Prostate gland (tissue), 2 donors: Measurements from ENCODE around the gene ZNRF4. TPM values are rescaled to one million over a fixed set of nuclear protein-coding genes. Genes with fewer than 3 reads are reported as not detected.

ENCODE experiments used
- DNase-seq: peaks from one replicate; pipeline ENCODE4 v3.0.0-alpha.2; 2019; ENCODE audit warnings: low spot score
- H3K27ac ChIP-seq, 2 donors: fragments of 200-600 bp; sonication (generic); 2 replicates each; pipeline ENCODE4 v1.5.1; 2017 to 2019
- H3K27me3 ChIP-seq: fragments of 200-600 bp; sonication (generic); replicated peaks from 2 replicates; pipeline ENCODE4 v1.5.1; 2019; ENCODE audit not compliant: insufficient read depth
- H3K36me3 ChIP-seq, 2 donors: fragments of 200-600 bp; sonication (generic); 1 replicate in 1 of 2; 2 replicates in 1 of 2; pipeline versions ENCODE4 v1.5.1 to v1.8.1; 2017 to 2019
- H3K4me1 ChIP-seq: fragments of 200-600 bp; sonication (generic); replicated peaks from 2 replicates; pipeline ENCODE4 v1.5.1; 2019
- H3K4me3 ChIP-seq, 2 donors: fragments of 200-600 bp; sonication (generic); 2 replicates each; pipeline ENCODE4 v1.5.1; 2017 to 2019
- H3K9me3 ChIP-seq: fragments of 200-600 bp; sonication (generic); 2 replicates; pipeline ENCODE4 v1.5.1; 2017
- CTCF ChIP-seq, 4 experiments: fragments of 200-600 bp in 2 of 4; fragments of 450-650 bp in 2 of 4; sonication (generic) in 2 of 4; IDR thresholded peaks; 1 replicate in 3 of 4; 2 replicates in 1 of 4; pipeline ENCODE4 v1.5.1; 2016 to 2019; ENCODE audit warnings: antibody characterized with exemption in 4 of 4, mild to moderate bottlenecking in 2 of 4, moderate library complexity in 2 of 4
- POLR2A ChIP-seq: fragments of 450-650 bp; IDR thresholded peaks from one replicate; pipeline ENCODE4 v1.6.1; 2016; ENCODE audit warnings: antibody characterized with exemption, mild to moderate bottlenecking
- POLR2AphosphoS5 ChIP-seq: sonication (generic); formaldehyde crosslinking; IDR thresholded peaks from one replicate; pipeline ENCODE4 v1.6.1; 2017; ENCODE audit warnings: antibody characterized with exemption
- WGBS: methylation state at CpG from one replicate; pipeline ENCODE4 v1.1.5; 2018; 5-methylcytosine and 5-hydroxymethylcytosine counted together
- intact Hi-C: fragments of 100-400 bp; cut with DNase I; formaldehyde crosslinking; loops from one replicate; pipeline ENCODE4 v1.14.2; 2022
- total RNA-seq, 2 donors: library from RNA; depleted of rRNA; stranded (reverse); fragments of >200 nt; gene quantifications; one replicate each; pipeline ENCODE4 v1.1.0, GENCODE V29; 2016

Gene ZNRF4
- total RNA-seq, 2 donors from 2014 or later: 13.2 TPM; not detected in 1

GRCh38 chr19:5498830-5499550, 43.8 kb downstream of the ZNRF4 start:
- Histone ChIP-seq H3K4me1 (no peaks in the 10 kb centered on the region), H3K36me3 (no peaks in the 10 kb centered on the region), H3K9me3 (no peaks in the 10 kb centered on the region), H3K4me3 (no peak overlapping the region), H3K27me3 (peaks cover 3% of the 10 kb centered on the region), H3K27ac (no peak overlapping the region)
- no peak for TF ChIP-seq CTCF (IDR thresholded peaks at IDR 0.05)
- no peak for TF ChIP-seq POLR2AphosphoS5
- TF ChIP-seq POLR2A: no peak
- intact Hi-C loops: no loop called here
- WGBS: 45% methylated on average over 22 of the region's 22 CpGs
- no peak for DNase-seq

- intact Hi-C loops: no loop called here
- no peak for TF ChIP-seq POLR2A
- no peak for TF ChIP-seq POLR2AphosphoS5
- TF ChIP-seq CTCF (IDR thresholded peaks at IDR 0.05): no peak
- no peak overlapping the region for H3K4me3 ChIP-seq
- no peaks in the 10 kb centered on the region for H3K4me1 ChIP-seq
- no peaks in the 10 kb centered on the region for H3K36me3 ChIP-seq
- DNase-seq: no peak
- no peaks in the 10 kb centered on the region for H3K27me3 ChIP-seq
- H3K27ac ChIP-seq: no peak overlapping the region
- WGBS: 93% methylated on average over 2 of the region's 2 CpGs
- H3K9me3 ChIP-seq: no peaks in the 10 kb centered on the region
Observed at GRCh38 chr19:5501907-5502306, 46.7 kb downstream of the ZNRF4 start.

- TF ChIP-seq POLR2AphosphoS5 (no peak), POLR2A (no peak), CTCF (IDR thresholded peaks at IDR 0.05) (no peak)
- no peaks in the 10 kb centered on the region for H3K36me3 ChIP-seq
- H3K4me3 ChIP-seq: no peak overlapping the region
- no peak overlapping the region for H3K27ac ChIP-seq
- no peak for DNase-seq
- H3K9me3 ChIP-seq: no peaks in the 10 kb centered on the region
- intact Hi-C loops: no loop called here
- 46% methylated on average over 1 of the region's 1 CpG for WGBS
- H3K27me3 ChIP-seq: no peaks in the 10 kb centered on the region
- no peaks in the 10 kb centered on the region for H3K4me1 ChIP-seq
Observed at GRCh38 chr19:5503598-5503997, 48.4 kb downstream of the ZNRF4 start.

- Histone ChIP-seq H3K27me3 (no peaks in the 10 kb centered on the region), H3K9me3 (no peaks in the 10 kb centered on the region), H3K4me3 (no peak overlapping the region), H3K27ac (no peak overlapping the region), H3K4me1 (no peaks in the 10 kb centered on the region), H3K36me3 (no peaks in the 10 kb centered on the region)
- TF ChIP-seq CTCF (IDR thresholded peaks at IDR 0.05): no peak
- TF ChIP-seq POLR2AphosphoS5: no peak
- TF ChIP-seq POLR2A: no peak
- DNase-seq: no peak
- intact Hi-C loops: no loop called here
- WGBS: 60% methylated on average over 2 of the region's 2 CpGs
Observed at GRCh38 chr19:5504114-5504513, 48.9 kb downstream of the ZNRF4 start.

Other genes with a start within 250 kb of the ZNRF4 start
- gene PTPRS, start 114.6 kb upstream of the ZNRF4 start, total RNA-seq: 100 to 1,000 TPM; 221 to 379 TPM
- 1 to 10 TPM; 6.7 to 8.4 TPM for gene TINCR, start 112.5 kb downstream of the ZNRF4 start, total RNA-seq
- gene SAFB2, start 167.4 kb downstream of the ZNRF4 start, total RNA-seq: 100 to 1,000 TPM in 1 of 2 donors, 10 to 100 TPM in 1; 37.8 to 118 TPM
- 100 to 1,000 TPM in 1 of 2 donors, 10 to 100 TPM in 1; 63.6 to 182 TPM for gene SAFB, start 167.7 kb downstream of the ZNRF4 start, total RNA-seq
- gene MICOS13, start 225.1 kb downstream of the ZNRF4 start, total RNA-seq: 10 to 100 TPM; 42.8 to 54.2 TPM
- 10 to 100 TPM; 15.6 to 17.9 TPM for gene HSD11B1L, start 225.6 kb downstream of the ZNRF4 start, total RNA-seq
- 1,000 to 10,000 TPM in 1 of 2 donors, 100 to 1,000 TPM in 1; 628 to 1,303 TPM for gene RPL36, start 234.9 kb downstream of the ZNRF4 start, total RNA-seq